ENCODE results near the gene RNF213. TPM values are rescaled to one million over a fixed set of nuclear protein-coding genes. Genes with fewer than 3 reads are reported as not detected.
A peak's percentile ranks its signal among the peaks of the same experiment; 100 is the strongest.

RNF213 gene
- total RNA-seq, 1 donor from 2014 or later = 110 TPM

DNA sequence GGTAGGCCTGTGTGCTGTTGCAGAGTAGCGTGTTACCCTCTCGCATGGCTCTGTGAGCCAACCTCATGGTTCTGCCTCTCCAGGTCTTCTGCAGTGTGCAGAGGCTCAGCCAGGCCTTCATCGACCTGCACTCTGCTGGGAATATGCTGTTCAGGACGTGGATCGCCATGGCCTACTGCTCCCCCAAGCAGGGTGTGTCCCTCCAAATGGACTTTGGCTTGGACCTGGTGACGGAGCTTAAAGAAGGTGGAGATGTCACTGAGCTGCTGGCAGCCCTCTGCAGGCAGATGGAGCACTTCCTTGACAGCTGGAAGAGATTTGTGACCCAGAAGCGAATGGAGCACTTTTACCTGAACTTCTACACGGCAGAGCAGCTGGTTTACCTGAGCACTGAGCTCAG lies 78.5 kb downstream of the RNF213 start:
- no peak for TF ChIP-seq CTCF (IDR thresholded peaks at IDR 0.05; ENCODE audit: unreplicated experiment)
- peaks cover 40% of the 10 kb centered on the region for H3K36me3 Mint-ChIP-seq (ENCODE audit: low read depth, unreplicated experiment)

GRCh38 chr17:80339731-80340456 lies 79.2 kb downstream of the RNF213 start:
- no peaks in the 10 kb centered on the region for H3K9me3 Mint-ChIP-seq (ENCODE audit: unreplicated experiment)
- no peak for TF ChIP-seq CTCF (IDR thresholded peaks at IDR 0.05; ENCODE audit: unreplicated experiment)
- DNase-seq (ENCODE audit: low spot score) = no peak
- H3K4me1 Mint-ChIP-seq (ENCODE audit: unreplicated experiment) = no peaks in the 10 kb centered on the region
- peaks cover 42% of the 10 kb centered on the region for H3K36me3 Mint-ChIP-seq (ENCODE audit: low read depth, unreplicated experiment)
- H3K4me3 Mint-ChIP-seq (ENCODE audit: unreplicated experiment) = no peak overlapping the region
- H3K27ac Mint-ChIP-seq (ENCODE audit: unreplicated experiment) = no peak overlapping the region
- H3K27me3 Mint-ChIP-seq (ENCODE audit: unreplicated experiment) = peaks cover 3% of the 10 kb centered on the region

More for the DNA sequence above, 78.5 kb downstream of the RNF213 start:
- Mint-ChIP-seq H3K4me1 (ENCODE audit: unreplicated experiment) (no peaks in the 10 kb centered on the region), H3K4me3 (ENCODE audit: unreplicated experiment) (no peak overlapping the region), H3K27me3 (ENCODE audit: unreplicated experiment) (peaks cover 2% of the 10 kb centered on the region), H3K27ac (ENCODE audit: unreplicated experiment) (no peak overlapping the region), H3K9me3 (ENCODE audit: unreplicated experiment) (no peaks in the 10 kb centered on the region)
- no peak for DNase-seq (ENCODE audit: low spot score)

GRCh38 chr17:80345321-80345720 lies 84.7 kb downstream of the RNF213 start:
- peak overlapping the region; percentile 53 for H3K4me3 Mint-ChIP-seq (ENCODE audit: unreplicated experiment)
- peaks cover 64% of the 10 kb centered on the region for H3K36me3 Mint-ChIP-seq (ENCODE audit: low read depth, unreplicated experiment)
- no peak for DNase-seq (ENCODE audit: low spot score)
- H3K9me3 Mint-ChIP-seq (ENCODE audit: unreplicated experiment) = no peaks in the 10 kb centered on the region
- H3K27me3 Mint-ChIP-seq (ENCODE audit: unreplicated experiment) = peaks cover 6% of the 10 kb centered on the region
- H3K4me1 Mint-ChIP-seq (ENCODE audit: unreplicated experiment) = peaks cover 3% of the 10 kb centered on the region
- H3K27ac Mint-ChIP-seq (ENCODE audit: unreplicated experiment) = no peak overlapping the region
- TF ChIP-seq CTCF (IDR thresholded peaks at IDR 0.05; ENCODE audit: unreplicated experiment) = no peak

DNA sequence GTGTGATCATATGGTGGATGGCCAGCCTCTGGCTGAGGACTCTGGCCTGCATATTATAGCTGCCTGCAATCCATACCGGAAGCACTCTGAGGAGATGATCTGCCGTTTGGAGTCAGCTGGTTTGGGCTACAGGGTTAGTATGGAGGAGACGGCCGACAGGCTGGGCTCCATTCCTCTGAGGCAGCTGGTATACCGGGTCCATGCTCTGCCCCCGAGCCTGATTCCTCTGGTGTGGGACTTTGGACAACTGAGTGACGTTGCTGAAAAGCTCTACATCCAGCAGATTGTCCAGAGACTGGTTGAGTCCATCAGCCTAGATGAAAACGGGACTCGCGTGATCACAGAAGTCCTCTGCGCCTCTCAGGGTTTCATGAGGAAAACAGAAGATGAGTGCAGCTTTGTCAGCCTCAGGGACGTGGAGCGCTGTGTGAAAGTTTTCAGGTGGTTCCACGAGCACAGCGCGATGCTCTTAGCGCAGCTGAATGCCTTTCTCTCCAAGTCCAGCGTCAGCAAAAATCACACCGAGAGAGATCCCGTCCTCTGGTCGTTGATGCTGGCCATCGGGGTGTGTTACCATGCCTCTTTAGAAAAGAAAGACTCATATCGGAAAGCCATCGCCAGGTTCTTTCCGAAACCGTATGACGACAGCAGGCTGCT lies 85.3 kb downstream of the RNF213 start:
- TF ChIP-seq CTCF (IDR thresholded peaks at IDR 0.05; ENCODE audit: unreplicated experiment) = no peak
- H3K4me1 Mint-ChIP-seq (ENCODE audit: unreplicated experiment) = peaks cover 3% of the 10 kb centered on the region
- H3K36me3 Mint-ChIP-seq (ENCODE audit: low read depth, unreplicated experiment) = peaks cover 70% of the 10 kb centered on the region
- peaks cover 6% of the 10 kb centered on the region for H3K27me3 Mint-ChIP-seq (ENCODE audit: unreplicated experiment)
- DNase-seq (ENCODE audit: low spot score) = no peak
- peak overlapping the region; percentile 53 for H3K4me3 Mint-ChIP-seq (ENCODE audit: unreplicated experiment)
- H3K9me3 Mint-ChIP-seq (ENCODE audit: unreplicated experiment) = no peaks in the 10 kb centered on the region
- no peak overlapping the region for H3K27ac Mint-ChIP-seq (ENCODE audit: unreplicated experiment)
